CD4-positive, alpha-beta T cell treated with Interleukin-4 for 1 hour (primary cell): ENCODE data around the gene NOTCH1.

Source experiments
- DNase-seq, 2 donors: peaks; one replicate each; pipeline ENCODE4 v3.0.0-alpha.2; 2020 to 2022

The NOTCH1 gene

DNA sequence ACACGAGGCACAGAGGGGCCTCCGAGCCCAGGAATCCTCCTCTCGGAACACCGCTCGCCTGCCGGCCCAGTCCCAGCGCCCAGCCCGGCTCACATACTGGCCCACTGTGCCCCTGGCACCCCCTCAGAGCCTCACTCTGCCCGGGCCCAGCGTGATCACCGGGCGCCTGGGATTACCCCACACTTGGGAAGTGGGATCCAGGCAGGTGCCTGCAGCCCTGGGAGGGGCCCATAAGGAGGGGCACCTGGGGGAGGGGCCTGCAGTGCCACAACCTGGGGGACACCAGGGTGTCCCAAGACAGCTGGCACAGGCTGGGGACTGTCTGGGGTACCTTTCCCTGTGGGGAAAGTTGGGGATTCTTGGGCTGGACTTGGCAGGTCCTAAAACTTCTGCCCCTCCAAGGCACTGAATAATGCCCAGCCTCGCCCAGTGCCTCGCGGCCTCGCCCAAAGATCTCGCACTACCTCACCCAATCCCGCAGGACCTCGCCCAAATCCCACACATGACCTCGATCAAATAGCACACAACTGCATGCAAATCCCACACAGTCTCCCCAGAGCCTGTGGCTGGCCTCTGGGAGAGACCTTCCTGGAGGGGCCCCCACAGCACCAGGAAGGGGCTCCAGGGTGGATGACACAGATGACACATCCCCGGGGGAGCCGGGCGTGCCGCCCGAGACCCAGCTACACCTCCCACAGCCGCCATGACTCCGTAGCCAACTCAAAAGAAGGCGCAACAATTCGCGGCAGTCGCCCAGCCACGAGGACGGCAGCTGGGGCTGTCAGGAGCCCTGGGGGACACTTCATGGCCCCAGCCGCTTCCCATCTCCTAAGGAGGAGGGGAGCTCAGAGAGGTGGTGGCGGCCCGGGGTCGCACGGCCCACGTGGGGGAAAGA lies 13.7 kb downstream of the NOTCH1 start:
- no peak for DNase-seq

- no peak for DNase-seq
Observed at GRCh38 chr9:136531186-136531903, 14.5 kb downstream of the NOTCH1 start.

DNA sequence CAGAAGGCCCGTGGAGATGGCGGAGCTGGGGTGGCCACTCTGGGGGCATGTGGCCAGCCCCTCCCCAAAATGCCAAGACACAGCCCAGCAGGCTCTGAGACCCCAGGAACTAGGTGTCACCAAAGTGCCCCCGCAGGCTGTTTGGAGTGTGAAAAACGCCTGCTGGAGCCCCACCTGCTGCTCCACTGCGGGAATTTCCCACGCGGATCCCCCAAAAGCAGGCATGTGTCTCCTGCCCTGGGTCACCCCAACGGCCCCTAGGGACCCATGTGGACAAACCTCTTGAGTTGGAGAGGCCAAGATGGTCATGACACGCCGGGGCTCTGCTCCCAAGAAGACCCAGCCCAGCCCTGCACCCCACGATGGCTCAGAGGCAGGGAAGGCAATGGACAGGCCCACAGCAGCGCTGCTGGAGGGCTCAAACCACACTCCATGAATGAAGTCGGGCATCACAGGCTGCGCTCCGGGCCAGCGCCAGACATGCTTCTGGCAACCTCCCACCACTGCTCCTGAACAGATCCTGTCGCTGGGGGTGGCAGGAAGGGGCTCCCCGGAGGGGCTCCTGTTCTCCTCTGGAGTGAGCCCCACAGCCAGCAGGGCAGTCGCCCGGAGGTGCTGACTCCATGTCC lies 15.3 kb downstream of the NOTCH1 start:
- no peak for DNase-seq

- no peak for DNase-seq
Observed at GRCh38 chr9:136529516-136530460, 16.1 kb downstream of the NOTCH1 start.

DNA sequence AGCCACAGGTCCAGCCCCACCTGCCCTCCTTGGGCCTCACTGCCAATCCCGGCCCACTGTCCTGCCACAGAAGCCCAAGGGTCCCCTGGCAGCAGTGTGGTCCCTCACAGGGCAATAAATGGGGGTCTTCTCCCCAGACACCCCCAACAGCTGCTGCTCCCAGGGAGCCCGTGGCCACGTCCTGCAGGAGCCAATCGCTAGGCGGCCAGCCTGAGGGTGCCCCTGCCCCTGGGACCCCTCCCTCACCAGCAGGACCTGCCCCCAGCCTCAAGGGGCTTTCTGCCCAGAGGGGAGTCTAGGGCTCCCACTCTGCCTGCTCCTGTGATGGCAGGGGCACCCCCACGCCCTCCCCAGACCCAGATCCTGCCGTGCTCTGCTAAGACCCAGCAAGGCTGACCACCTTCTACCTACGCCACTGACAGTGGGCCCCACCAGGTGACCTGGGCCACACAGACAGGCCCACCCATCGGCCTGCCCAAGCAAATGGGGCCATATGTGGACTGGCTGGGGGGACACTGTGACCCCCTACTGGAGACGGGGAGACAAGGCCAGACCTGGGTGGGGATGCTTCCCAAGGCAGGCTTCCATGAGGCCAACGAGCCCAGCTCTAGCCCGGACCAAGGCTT lies 17.0 kb downstream of the NOTCH1 start:
- no peak for DNase-seq

- no peak for DNase-seq
Observed at GRCh38 chr9:136527721-136528710, 17.8 kb downstream of the NOTCH1 start.

DNA sequence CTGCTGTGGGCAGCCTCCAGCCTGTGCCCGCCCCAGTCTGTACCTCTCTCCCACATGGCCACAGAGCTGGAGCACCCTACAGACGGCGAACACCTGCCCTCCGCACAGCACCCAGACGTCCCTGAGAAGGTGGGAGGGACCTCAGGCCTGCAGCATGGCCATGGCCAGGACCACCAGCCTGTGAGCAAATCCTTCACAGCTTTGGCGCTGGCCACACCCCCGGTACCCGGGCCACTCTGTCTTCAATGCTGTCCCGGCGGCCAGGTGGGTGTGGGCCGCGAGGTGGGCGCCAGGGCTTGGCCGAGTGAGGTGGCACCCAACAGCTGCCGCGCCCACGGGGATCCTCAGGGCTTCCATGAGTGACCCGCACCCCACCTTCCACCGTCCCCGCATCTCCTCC lies 18.7 kb downstream of the NOTCH1 start:
- no peak for DNase-seq

- no peak for DNase-seq
Observed at GRCh38 chr9:136526625-136527066, 19.2 kb downstream of the NOTCH1 start.

- no peak for DNase-seq
Observed at GRCh38 chr9:136525841-136526499, 19.9 kb downstream of the NOTCH1 start.

DNA sequence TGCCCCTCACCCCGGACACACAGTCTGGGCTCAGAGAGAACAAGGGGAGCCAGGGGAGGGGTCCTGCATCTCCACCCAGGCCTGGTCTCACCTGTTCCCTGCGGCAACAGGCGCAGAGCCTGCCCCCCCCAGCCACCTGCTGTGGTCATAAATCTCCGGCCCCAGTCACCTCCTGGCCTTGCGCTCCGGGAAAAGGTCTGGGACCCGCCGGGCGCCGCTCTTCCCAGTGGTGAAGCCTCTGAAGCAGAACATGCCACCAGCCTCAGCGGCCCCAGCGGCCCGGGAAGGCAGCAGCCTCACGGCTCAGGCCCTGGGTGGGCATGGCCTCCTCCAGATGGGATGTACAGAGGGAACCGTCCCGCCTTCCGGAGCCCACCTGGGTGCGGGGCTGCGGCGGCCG lies 20.6 kb downstream of the NOTCH1 start:
- no peak for DNase-seq

- peak in 1 of 2 donors; percentile 37 for DNase-seq
Observed at GRCh38 chr9:136522314-136523237, 23.3 kb downstream of the NOTCH1 start.

- DNase-seq = peak in 1 of 2 donors; percentile 66
Observed at GRCh38 chr9:136521537-136521936, 24.3 kb downstream of the NOTCH1 start.

DNA sequence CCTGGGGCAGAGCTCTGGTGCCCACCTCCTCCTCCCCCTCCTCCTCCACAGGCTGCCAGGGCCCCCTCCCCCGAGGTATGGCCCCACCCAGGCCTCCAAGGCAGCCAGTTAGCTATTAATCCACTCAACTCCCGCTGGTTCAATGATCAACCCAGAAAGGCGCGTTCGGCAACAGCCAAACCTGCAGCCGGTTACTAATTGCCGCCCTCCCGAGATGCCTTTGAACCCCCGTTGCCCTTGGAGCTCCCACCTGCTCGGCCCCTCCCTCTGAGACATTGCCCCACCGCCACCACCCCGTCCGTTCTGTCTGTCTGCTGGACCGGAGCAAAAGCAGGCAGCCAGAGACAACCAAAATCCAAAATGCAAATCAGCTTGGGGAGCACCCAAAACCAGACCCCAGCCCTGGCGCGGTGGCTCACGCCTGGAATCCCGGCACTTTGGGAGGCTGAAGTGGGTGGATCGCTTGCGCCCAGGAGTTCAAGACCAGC lies 25.8 kb downstream of the NOTCH1 start:
- no peak for DNase-seq

DNA sequence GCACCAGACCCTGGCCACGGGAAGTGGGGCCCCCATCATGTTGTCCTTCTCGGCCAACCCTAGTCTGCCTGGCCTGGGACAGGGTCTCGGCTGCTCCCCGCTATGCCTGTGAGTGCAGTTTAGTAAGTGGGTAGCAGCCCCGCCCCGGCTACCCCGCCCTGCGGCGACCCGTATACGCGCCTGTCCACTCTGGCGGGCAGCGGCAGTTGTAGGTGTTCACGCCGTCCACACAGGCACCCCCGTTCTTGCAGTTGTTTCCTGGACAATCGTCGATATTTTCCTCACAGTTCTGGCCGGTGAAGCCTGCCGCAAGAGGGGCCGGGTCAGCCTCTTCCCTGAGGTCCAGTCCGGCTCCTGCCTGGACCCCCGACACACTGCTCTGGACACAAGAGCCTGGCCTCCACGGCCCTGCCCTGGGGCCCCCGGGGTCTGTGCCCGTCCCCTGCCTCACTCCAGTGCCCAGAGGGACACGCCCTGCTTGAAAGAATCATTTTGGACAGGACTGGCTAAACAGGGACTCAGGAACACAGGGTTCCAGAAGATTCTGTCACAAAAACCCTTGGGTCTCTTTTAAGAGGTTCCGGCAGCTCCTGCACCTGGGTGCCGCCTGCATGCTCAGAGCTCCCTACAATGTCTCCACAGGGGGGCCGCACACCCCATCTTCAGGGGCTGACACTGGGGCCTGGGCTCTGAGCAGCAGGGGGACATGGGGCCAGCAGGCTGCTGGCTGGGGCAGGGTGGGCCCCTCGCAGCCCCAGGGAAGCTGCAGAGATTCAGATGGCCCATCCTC lies 26.4 kb downstream of the NOTCH1 start:
- no peak for DNase-seq

DNA sequence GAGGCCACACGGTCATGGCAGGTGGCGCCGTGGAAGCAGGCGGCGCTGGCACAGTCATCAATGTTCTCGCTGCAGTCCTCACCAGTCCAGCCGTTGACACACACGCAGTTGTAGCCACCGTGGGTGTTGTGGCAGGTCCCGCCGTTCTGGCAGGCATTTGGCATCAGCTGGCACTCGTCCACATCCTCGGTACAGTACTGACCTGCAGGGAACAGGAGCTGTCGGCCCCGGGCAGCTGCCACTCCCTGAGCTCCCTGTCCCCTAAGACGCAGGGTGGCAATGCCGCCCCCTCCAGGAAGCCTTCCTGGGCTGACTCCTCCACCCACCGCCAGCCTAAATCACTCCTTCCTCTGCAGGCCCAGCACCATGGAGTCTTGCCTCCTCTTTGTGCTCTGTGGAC lies 27.2 kb downstream of the NOTCH1 start:
- no peak for DNase-seq

GRCh38 chr9:136517950-136518349 lies 27.9 kb downstream of the NOTCH1 start:
- DNase-seq = no peak

- no peak for DNase-seq
Observed at GRCh38 chr9:136517012-136517743, 28.7 kb downstream of the NOTCH1 start.
